NCI-H82 (cell line): ENCODE measurements around the gene WHAMM.
"Not testable (repeated sequence)": the region's sequence is repeated elsewhere in the genome, so short reads cannot be mapped to it uniquely, and the experiment has no call there.

ENCODE experiments used
- DNase-seq: peaks from one replicate; lab custom pipeline; 2025; lab: John Stamatoyannopoulos, UW

Gene WHAMM

DNA sequence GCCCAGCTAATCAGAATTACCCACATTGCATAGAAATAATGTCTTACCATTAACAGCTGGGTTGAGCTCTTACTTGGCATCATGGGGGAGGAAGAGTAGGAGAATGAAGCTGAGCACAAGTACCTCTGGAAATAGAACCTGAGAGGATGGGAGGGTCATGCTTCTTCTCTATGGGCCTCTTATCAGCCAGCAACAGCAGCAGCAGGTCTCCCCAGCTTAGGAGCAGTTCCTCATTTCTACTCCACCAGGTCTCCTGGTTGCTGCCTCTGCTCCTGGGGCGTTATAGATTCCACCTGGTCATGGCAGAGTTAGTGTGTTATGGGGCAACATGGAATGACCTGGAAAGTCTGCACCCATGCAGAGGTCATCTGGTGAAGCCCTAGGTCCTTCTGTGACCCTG, 6.9 kb upstream of the WHAMM start:
- DNase-seq: no peak

DNA sequence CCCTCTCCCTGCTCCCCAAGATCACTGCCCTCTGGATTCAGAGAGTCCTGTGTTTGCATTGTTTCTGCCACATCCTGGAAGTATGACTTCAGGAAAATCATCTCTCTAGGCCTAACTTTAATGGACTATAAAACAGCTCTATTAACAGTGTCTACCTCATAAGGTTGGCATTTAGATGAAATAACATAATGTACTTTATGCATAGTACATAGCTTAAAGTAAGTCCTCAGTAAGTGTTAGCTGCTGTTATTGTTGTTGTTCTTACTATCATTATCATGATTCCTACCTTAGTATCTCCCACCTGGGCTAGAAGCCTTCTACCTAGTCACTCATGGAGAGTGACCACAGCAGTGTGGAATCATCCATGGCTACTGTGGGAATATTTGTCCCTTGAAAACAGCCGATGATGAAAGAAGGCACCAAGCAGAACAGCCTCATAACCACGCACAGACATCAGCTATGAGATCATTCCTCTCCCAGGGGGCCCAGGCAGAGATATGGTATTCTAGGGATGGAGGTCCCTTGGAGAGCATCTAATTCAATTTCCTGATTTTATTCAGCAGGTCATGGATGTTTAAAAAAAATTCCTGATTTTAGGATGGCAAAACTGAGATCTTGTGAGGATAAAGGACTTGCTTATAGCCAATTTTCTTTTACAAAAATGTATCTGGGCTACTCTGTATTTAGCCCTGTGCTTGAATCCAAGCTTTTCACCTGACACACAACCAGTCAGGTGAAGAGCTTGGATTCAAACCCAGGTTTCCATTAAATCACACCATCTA, 5.4 kb upstream of the WHAMM start:
- no peak for DNase-seq

DNA sequence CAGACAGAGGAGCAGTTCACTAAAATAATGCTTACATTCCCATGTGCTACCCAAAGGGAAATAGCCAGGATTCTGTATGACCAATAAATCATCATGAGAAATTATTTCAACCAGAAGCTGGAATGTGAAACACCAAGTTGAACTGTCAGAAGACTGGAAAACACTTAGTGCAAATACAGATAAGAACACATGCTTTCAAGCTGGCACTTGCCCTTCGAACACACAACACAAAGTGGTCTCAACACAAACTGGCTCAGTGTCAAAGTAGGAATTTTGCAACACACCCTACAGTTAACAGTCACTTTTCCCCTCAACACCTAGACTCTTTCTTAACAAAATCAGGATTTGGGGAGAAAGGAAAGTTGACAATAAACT, 4.9 kb upstream of the WHAMM start:
- no peak for DNase-seq

DNA sequence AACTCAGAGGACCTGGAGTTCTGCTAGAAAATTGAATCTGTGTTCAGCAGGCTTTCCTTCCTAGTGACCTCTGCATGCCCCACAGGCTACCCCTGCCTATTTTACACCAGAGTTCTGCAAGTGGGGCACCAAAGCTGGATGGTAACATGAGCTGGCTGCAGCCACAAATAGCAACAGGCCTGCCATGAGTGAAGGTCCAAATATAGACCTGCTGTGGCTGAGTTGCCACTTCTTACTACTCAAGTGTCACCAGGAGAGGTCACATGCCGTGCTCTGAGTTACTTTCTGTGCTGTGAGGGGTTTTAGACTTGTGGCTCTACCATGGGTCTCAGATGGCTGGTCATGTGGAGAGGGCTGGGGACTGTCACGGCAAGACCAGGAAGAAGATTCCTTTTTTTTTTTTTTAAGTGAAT, 3.4 kb upstream of the WHAMM start, which contains the start of gene FSD2:
Gene FSD2, minus strand, starts transcription at position 76 of the 413 bp plus-strand sequence. CDS start 18,679 bp downstream, outside the sequence.
- DNase-seq: no peak

DNA sequence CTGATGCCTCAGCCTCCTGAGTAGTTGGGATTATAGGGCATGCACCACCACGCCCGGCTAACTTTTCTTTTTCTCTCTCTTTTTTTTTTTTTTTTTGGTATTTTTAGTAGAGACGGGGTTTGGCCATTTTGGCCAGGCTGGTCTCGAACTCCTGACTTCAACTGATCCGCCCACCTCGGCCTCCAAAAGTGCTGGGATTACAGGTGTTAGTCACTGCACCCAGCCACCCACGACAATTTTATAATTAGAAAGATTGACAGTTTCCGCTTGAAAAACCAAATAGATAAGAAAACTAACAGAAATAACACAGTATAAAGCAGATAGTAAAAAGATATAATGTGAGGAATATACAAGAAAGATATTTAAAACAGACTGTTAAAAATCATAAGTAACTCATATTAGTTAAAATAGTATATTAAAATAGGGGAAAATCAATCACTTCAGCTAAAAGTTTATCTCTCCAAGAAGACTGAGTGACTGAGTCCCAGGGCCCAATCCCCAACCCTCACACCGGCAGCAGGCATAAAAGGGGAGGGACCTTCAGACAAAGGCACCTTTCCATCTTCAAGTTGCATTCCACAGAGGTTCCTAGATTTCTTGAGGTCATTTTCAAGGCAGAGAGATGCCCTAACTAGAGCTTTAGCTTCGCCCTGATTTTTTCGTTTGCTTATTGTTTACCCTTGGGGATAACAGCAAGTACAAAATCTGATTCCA, 1.4 kb upstream of the WHAMM start:
- no peak for DNase-seq

DNA sequence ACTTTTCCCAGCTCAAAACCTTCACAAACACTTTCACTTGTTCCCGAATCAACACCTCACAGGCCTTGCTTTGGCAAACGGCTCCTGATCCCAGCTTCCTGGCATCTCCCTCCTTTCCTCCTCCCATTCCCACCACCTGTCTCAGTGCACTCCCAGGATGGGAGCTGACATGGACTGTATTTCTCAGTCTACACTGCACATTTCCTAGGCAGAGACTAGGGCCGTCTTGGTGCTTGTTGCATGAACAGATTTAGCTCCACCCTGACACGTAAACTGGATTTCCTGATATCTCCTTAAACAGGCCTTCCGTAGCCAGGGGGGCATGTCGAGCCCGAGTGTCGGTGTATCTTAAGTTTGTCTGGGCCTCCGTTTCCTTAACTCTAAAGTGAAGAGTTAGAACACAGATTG, 790 bp upstream of the WHAMM start:
- peak; percentile 37 for DNase-seq

DNA sequence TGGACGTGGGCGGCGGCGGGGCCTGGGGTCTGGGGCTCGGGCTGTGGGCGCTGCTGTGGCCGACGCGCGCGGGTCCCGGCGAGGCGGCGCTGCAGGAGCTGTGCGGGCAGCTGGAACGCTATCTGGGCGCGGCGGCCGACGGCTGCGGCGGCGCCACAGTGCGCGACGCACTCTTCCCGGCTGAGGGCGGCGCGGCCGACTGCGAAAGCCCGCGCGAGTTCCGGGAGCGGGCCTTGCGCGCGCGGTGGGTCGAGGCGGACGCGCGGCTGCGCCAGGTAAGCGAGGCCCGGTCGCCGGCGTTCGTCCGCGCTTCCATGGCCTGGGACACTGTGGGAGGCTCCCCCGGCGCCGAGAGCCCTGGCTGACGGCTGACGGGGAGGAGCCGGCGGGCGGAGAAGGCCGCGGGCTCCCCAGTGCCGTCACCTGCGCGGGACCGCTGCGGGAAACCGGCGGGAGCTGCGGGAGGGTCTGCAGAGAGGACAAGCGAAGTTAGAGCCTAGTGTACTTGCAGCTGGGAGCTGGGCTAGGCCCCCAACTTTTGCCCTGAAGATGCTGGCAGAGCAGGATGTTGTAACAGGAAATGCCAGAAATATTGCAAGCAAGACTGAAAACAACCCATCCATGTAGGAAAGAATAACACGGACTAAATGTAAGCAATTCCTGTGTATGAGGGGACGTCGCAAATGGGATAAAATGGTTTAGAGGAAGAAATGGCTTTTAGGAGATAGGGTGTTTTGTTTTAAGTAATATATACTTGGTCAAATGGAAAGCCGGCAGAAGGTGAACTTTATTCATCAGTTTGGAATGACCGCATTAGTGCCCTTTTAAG, 847 bp downstream of the WHAMM start:
- peak; percentile 69 for DNase-seq

DNA sequence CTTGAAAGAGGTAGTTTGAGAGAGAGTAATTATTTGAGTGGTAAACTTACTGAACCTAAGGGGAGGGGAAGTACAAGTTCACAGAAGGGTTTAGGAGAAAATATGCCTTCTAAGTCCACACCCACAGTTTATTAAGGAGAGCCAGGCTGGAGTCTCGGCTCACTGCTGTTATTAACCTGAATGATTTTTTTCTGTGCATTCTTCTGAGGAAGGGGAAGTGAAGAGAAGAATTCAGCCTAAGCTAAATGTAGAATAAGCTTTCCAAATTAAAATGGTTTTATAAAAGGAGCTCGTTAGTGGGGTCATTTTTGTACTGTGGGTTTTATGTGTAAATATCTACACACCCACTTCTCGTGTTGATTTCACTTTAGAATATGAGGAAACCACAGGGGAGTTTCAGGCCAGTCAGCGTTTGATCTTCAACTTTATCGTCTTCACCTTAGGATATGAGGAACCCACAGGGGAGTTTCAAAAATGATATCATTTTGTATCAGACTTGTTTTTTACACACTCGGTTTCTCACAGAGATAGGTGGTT, 1.5 kb downstream of the WHAMM start:
- DNase-seq: no peak

DNA sequence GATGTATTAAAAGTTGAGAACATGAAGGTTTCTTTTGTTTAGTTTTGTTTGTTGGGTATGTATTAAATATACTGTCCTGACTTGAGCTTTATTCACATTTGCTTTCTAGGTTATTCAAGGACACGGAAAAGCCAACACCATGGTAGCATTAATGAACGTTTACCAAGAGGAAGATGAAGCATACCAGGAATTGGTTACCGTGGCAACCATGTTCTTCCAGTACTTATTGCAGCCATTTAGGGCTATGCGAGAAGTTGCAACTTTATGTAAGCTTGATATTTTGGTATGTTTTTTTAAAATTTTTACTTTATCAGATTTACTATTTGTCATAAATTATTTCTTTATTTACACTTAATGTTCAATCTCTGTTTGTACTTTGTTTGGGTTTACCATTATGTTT, 3.6 kb downstream of the WHAMM start:
- DNase-seq: peak; percentile 24

DNA sequence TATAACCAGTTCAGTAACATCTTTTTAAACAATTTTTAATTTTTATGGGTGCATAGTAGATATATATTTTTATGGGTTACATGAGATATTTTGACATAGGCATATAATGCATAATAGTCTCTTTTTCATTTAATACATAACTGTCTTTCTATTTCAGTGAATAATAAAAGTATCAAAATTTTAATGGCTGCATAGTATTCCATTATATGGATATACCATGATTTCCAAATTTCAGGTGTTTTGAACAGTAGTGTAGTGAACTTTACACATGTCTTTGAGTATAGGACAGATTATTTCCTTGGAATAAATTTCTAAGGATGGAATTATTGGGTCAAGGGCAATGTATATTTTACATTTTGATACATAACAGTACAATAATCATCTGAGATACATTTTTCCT, 10.7 kb downstream of the WHAMM start:
- no peak for DNase-seq

DNA sequence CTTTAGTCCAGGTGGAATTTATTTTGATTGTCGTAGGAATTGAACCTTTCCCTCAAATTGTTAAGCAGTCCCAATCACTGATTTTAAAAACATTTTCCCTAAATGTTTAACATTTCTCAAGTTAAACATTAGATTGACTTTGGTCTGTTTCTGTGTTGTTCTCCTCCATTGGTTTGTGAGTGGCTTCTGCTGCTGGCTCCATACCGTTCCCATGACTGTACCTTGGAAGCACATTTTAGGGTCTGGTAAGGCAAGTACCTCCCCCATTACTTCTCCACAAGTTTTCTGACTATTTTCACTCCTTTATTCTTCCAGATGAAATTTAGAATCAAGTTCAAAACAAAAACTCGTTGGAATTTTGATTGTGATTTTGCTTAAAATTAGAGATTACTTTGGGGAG, 12.0 kb downstream of the WHAMM start:
- DNase-seq: not testable (repeated sequence)

DNA sequence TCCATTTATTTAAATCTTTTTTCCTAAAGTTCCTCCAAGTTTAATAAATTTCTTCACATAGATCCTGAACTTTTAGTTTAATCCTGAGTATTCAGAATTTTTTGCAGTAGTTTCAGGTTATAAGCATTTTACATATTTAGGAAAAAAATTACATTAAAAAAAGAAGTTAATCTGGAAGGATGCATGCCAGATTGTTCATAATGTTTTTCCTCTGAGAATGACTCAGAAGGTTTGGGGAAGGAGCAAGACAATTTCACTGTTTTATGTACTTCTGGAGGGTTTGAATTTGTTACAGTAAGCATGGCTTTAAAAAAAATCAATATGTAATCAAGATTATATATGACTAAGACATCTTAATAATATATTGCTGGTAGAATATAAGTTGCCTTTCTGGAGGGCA, 12.4 kb downstream of the WHAMM start:
- not testable (repeated sequence) for DNase-seq

DNA sequence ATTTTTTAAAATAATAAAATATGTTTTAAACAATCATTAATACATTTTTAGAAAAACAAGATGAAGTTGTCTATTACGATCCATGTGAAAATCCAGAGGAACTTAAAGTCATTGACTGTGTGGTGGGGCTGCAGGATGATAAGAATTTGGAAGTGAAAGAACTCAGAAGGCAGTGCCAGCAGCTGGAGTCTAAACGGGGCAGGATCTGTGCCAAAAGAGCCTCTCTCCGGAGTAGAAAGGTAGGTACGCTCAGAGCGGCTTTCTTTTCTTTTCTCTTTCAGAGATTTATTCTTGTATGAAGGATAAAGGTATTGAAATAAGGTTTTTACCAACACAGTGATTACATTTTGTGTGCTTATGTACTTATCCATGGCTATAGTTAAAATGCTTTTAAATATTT, 13.6 kb downstream of the WHAMM start:
- no peak for DNase-seq

DNA sequence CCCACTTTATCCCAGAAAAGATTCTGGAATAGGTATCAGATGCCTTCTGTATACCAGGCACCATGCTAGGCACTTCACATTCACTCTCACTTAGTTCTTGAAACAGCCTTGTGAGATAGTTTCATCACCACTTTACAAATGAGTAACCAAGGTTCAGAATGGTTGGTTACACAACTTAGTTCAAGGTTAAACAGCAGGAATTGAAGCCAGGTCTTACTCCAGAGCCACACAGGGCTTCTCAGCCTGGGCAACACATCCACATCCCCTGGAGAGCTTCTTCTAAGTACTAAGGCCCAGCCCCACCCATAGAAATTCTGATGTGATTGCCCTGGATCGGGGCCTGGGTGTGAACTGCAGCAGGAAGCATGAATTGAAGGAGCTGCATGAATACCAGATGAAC, 18.6 kb downstream of the WHAMM start:
- DNase-seq: no peak

DNA sequence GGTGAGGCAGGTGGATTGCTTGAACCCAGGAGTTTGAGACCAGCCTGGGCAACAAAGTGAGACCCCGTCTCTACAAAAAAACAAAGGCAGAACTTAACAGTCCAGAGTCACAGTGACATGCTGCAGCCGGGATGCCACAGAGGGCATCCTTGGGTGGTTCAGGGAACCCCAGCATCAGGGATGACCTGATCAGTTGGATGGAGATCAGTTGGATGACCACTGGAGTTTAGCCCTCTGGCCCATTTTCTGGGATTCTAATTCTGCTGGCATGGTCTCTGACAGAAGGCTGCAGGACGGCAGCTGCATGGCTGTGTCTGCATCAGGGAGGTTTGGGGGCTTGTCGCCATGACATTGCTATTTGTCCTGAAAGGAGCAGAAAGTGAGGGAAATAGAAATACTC, 19.8 kb downstream of the WHAMM start:
- no peak for DNase-seq

DNA sequence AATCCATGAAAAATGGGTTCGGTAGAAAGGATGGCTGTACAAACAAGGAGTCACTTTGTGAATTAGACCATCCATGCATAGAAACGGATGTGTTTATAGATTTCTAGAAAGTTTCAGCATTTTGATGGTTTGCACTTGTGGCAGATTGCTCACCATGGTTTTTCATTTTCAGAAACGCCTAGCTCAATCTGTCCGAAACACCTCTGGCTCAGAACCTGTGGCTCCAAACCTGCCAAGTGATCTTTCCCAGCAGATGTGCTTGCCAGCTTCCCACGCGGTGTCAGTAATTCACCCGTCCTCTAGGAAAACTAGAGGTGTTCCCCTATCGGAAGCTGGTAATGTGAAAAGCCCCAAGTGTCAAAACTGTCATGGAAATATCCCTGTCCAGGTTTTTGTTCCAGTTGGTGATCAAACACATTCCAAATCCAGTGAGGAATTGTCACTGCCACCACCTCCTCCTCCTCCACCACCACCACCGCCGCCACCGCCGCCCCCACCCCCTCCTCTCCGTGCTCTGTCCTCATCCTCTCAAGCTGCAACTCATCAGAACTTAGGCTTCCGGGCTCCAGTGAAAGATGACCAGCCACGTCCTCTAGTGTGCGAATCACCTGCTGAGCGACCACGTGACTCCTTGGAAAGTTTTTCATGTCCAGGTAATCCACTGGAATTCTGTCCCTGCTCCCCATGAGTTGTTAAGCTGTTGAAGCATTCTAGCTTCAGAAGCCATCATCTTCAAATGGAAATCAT, 21.2 kb downstream of the WHAMM start:
- DNase-seq: no peak

DNA sequence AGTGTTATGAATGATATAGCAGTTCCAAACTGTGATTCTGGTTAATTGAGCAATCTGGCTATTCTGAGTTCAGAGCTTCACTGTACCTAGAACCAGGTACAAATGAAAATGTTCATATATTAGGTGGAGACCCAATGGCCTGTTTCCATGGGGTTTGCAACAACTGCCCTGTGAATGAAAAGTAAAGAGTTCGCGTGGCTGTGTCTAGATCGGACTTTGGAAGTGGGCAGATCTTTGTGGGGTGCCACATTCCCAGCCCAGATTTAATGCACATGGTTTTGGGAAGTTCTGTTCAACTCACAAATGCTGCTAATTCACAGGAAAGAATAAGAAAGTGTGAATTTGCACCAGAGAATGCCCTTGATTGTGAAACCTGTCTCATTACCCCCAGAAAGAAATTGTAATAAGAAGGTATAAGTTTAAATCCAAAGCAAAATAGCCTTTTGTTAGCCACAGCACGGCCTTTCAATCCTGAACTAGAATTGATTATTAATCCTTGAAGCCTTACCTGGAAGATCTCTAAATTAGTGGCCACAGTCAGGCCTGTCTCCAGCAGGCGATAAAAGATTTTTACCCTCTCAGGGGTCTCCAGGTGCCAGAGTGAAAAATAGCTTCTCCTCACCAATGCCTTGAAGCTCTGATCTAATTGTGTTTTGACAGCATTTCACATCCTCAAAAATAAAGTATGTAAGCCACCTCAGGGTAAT, 22.6 kb downstream of the WHAMM start:
- no peak for DNase-seq

DNA sequence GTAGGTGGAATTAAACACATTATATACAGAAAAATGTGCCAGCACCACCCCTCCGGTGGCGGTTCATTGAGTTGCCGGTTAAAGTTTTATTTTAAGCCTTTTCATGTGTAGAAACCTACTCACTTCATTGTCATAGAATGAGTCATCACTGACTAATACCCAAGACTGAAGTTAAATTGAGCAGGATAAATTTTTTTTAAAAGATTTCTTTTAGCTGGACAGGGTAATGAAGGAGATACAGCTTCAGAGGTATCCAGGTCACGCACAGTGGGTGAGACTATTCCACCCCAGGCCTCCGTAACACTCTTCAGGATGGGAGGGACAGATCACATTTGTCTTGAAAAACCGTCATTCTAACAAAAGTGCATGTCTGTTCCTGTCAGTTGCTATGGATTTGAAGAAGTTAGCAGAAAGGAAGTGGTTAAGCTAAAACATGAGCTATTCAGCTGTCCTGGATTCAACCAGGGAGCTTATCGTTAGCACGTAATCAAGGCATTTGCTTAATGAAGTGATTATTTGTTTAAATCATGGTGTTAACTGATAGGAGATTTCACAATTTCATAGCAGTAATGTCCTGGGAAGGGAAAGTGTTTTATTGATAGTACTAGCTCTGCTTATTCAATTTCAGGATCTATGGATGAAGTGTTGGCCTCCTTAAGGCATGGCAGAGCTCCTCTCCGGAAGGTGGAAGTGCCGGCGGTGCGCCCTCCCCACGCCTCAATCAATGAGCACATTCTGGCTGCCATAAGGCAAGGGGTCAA, 23.4 kb downstream of the WHAMM start:
- DNase-seq: no peak

DNA sequence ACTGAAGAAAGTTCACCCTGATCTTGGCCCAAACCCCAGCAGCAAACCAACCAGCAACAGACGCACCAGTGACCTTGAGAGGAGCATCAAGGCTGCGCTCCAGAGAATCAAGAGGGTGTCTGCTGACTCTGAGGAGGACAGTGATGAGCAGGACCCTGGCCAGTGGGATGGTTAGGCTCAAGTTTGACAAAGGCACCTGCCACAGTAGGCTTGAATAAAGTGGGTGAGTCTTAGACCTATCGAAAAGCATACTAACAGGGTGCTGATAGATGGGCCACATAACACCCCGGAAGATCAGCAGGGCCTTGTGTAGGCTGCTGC, 23.9 kb downstream of the WHAMM start:
- no peak for DNase-seq

DNA sequence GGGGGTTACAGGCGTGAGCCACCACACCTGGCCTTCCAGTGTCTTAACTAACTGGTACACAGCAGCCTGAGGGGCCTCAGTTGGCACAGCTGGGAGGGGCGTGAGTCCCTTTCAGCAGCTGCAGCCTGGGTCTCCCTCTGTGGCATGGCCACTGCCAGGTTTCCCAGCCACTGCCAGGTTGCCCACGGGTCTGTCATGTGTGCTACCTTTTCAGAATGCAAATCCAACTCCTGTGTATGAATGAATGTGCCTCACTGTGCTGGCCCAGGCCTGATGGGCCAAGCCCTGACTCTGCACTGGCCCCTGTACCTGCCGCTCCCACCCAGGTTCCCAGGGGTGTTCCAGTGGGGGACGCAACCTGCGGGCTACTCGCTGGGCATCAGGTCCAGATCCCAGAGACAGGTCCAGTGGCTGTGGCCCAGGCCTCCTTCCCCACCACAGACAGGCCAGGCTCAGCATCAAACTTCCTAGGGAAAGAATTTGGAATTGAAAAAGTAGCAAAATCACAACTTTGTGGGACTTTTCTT, 26.0 kb downstream of the WHAMM start:
- no peak for DNase-seq
